NCI-H524 treated with DMSO at 0.1 percent for 48 hours (cell line): ENCODE results near the gene RPA3.

ENCODE experiments used
- DNase-seq: peaks from one replicate; lab custom pipeline; 2025; lab: John Stamatoyannopoulos, UW

The RPA3 gene

GRCh38 chr7:7607010-7607409 is 111.4 kb downstream of the RPA3 start:
- no peak for DNase-seq

GRCh38 chr7:7596176-7596575 is 122.2 kb downstream of the RPA3 start:
- DNase-seq = no peak

- no peak for DNase-seq
Observed at GRCh38 chr7:7595451-7595850, 123.0 kb downstream of the RPA3 start.
